ENCODE results near the gene NALF2.

The NALF2 gene

DNA sequence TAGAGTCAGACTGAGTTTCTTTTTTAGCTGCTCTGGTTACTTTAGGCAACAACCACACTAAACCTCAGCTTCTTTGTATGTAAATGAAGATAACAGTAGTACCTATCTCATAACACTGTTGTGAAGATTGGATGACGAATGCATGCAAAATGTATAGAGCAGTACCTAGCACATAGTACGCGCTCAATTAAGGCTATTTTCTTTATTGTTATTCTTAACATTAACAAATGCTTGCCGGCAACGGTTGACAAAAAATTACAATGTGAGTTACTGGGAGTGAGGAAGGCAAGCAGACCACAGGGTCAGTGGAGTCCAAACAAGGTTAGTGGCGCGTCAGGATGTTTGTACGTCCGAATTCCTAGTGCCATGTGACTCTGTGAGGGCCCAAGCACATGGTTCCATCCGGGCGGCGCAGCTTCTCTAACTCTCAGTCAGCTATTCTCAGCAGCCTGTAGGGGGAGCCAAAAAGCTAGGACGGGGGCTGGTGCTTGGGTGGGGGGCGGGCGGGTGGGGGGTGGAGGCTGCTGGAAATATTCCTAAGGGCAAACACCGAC, 821 bp upstream of the NALF2 start:
- Histone ChIP-seq H3K4me3 (ENCODE audit: low read length, poor library complexity, severe bottlenecking) (no peak overlapping the region), H2AFZ (ENCODE audit: low read length) (no peak overlapping the region), H3K9ac (ENCODE audit: low read depth, low read length, poor library complexity, severe bottlenecking) (no peak overlapping the region), H3K4me1 (ENCODE audit: insufficient read depth, low read length, poor library complexity, severe bottlenecking) (no peaks in the 10 kb centered on the region), H3K4me2 (ENCODE audit: low read depth, low read length, poor library complexity, severe bottlenecking) (no peak overlapping the region), H3K36me3 (ENCODE audit: insufficient read depth, low read length) (no peaks in the 10 kb centered on the region), H3K27me3 (ENCODE audit: insufficient read depth, low read length, poor library complexity, severe bottlenecking) (no peaks in the 10 kb centered on the region), H3K9me2 (replicated peaks; ENCODE audit: low read depth, low read length) (no peaks in the 10 kb centered on the region), H3K79me2 (ENCODE audit: insufficient read depth, low read length) (no peaks in the 10 kb centered on the region), H4K20me1 (ENCODE audit: insufficient read depth, low read length, poor library complexity, severe bottlenecking) (no peaks in the 10 kb centered on the region), H3K9me3 (ENCODE audit: insufficient read depth, low read depth, low read length) (no peaks in the 10 kb centered on the region), H3F3A (ENCODE audit: low read depth) (no peaks in the 10 kb centered on the region)
- TF ChIP-seq, protein P1, sequence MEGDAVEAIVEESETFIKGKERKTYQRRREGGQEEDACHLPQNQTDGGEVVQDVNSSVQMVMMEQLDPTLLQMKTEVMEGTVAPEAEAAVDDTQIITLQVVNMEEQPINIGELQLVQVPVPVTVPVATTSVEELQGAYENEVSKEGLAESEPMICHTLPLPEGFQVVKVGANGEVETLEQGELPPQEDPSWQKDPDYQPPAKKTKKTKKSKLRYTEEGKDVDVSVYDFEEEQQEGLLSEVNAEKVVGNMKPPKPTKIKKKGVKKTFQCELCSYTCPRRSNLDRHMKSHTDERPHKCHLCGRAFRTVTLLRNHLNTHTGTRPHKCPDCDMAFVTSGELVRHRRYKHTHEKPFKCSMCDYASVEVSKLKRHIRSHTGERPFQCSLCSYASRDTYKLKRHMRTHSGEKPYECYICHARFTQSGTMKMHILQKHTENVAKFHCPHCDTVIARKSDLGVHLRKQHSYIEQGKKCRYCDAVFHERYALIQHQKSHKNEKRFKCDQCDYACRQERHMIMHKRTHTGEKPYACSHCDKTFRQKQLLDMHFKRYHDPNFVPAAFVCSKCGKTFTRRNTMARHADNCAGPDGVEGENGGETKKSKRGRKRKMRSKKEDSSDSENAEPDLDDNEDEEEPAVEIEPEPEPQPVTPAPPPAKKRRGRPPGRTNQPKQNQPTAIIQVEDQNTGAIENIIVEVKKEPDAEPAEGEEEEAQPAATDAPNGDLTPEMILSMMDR (conservative IDR thresholded peaks at IDR 0.05; ENCODE audit: low read length): no peak
- no peak for TF ChIP-seq EZH2phosphoT487 (IDR thresholded peaks at IDR 0.05; ENCODE audit: borderline replicate concordance)

DNA sequence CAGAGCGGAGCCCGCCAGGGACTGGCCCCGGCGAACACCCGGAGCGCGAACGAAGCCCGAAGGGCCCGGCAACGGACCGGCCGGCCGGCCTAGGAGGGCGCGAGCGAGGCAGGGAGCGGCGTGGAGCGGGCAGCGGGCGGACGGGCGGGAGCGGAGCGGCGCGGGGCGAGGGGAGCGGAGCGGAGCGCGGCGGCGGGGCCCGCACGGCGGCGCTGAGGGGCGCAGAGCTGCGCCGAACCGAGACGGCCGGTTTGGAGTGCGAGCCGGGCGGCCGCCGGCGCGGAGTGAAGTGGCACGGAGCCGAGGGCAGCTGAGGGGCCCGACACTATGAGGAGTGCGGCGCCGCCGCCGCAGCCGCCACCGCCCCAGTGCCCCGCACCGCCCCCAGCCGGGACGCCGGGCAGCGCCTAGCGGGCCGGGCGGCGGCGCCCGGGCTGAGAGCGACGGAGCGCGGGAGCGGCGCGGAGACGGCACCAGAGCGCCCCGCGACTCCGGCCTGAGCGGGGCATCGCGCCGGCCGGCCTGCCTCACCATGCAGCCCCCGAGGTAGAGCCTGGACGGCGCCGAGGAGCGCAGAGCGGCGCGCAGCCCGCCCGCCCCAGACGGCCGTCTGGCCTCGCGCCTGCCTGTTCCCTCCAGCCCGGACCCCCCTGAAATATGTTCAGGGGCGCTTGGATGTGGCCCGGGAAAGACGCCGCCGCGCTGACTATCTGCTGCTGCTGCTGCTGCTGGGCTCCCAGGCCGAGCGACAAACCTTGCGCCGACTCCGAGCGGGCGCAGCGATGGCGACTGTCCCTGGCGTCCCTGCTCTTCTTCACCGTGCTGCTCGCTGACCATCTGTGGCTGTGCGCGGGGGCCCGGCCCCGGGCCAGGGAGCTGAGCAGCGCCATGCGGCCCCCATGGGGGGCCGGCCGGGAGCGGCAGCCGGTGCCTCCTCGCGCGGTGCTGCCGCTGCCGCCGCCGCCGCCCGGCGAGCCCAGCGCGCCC, 793 bp downstream of the NALF2 start:
- Histone ChIP-seq H3K4me3 (ENCODE audit: low read length, poor library complexity, severe bottlenecking) (no peak overlapping the region), H2AFZ (ENCODE audit: low read length) (no peak overlapping the region)
- TF ChIP-seq, protein P1 (conservative IDR thresholded peaks at IDR 0.05; ENCODE audit: low read length): no peak
- no peak for TF ChIP-seq EZH2phosphoT487 (IDR thresholded peaks at IDR 0.05; ENCODE audit: borderline replicate concordance)

DNA sequence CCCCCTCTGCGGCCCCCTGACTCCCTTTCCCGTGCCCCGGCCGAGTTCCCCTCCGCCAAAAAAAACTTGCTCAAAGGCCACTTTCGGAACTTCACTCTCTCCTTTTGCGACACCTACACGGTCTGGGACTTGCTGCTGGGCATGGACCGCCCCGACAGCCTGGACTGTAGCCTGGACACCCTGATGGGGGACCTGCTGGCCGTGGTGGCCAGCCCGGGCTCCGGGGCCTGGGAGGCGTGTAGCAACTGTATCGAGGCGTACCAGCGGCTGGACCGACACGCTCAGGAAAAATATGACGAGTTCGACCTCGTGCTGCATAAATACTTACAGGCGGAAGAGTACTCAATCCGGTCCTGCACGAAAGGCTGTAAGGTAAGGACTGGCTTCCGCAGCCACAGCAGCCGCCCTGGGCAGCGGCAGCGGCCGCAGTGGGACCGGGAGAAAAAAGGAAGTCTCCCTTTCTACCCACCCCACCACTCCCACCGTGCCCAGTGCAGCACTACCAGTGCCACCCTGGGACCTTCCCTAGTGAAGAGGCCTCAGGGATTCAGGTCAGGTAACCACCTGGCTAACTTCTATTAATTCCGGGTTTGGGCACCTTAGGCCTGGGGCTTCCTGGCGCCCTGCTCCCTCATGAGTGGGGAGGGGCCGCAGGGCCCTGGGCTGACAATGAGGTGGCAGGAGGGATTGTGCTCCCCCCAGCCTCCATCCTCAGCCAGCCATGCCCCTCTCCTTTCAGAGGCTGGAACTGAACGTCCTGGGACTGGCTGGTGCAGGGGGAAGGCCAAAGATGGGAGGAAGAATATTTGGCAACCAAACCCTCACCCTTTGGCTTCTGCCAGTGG, 1.9 kb downstream of the NALF2 start:
- no peaks in the 10 kb centered on the region for H3K9me2 ChIP-seq (replicated peaks; ENCODE audit: low read depth, low read length)
- H3K4me3 ChIP-seq (ENCODE audit: low read length, poor library complexity, severe bottlenecking): no peak overlapping the region
- H3K9me3 ChIP-seq (ENCODE audit: insufficient read depth, low read depth, low read length): no peaks in the 10 kb centered on the region
- no peak overlapping the region for H2AFZ ChIP-seq (ENCODE audit: low read length)
- H4K20me1 ChIP-seq (ENCODE audit: insufficient read depth, low read length, poor library complexity, severe bottlenecking): no peaks in the 10 kb centered on the region
- H3K4me1 ChIP-seq (ENCODE audit: insufficient read depth, low read length, poor library complexity, severe bottlenecking): peaks cover 5% of the 10 kb centered on the region
- no peaks in the 10 kb centered on the region for H3K27me3 ChIP-seq (ENCODE audit: insufficient read depth, low read length, poor library complexity, severe bottlenecking)
- H3F3A ChIP-seq (ENCODE audit: low read depth): no peaks in the 10 kb centered on the region
- H3K79me2 ChIP-seq (ENCODE audit: insufficient read depth, low read length): no peaks in the 10 kb centered on the region
- H3K9ac ChIP-seq (ENCODE audit: low read depth, low read length, poor library complexity, severe bottlenecking): no peak overlapping the region
- H3K4me2 ChIP-seq (ENCODE audit: low read depth, low read length, poor library complexity, severe bottlenecking): no peak overlapping the region
- no peaks in the 10 kb centered on the region for H3K36me3 ChIP-seq (ENCODE audit: insufficient read depth, low read length)
- TF ChIP-seq, protein P1 (conservative IDR thresholded peaks at IDR 0.05; ENCODE audit: low read length): no peak
- TF ChIP-seq EZH2phosphoT487 (IDR thresholded peaks at IDR 0.05; ENCODE audit: borderline replicate concordance): no peak

More for the DNA sequence above, 793 bp downstream of the NALF2 start:
- H3F3A ChIP-seq (ENCODE audit: low read depth): no peaks in the 10 kb centered on the region
- no peaks in the 10 kb centered on the region for H3K79me2 ChIP-seq (ENCODE audit: insufficient read depth, low read length)
- H3K4me1 ChIP-seq (ENCODE audit: insufficient read depth, low read length, poor library complexity, severe bottlenecking): peaks cover 5% of the 10 kb centered on the region
- H3K36me3 ChIP-seq (ENCODE audit: insufficient read depth, low read length): no peaks in the 10 kb centered on the region
- no peaks in the 10 kb centered on the region for H3K9me3 ChIP-seq (ENCODE audit: insufficient read depth, low read depth, low read length)
- H3K27me3 ChIP-seq (ENCODE audit: insufficient read depth, low read length, poor library complexity, severe bottlenecking): no peaks in the 10 kb centered on the region
- no peak overlapping the region for H3K4me2 ChIP-seq (ENCODE audit: low read depth, low read length, poor library complexity, severe bottlenecking)
- H4K20me1 ChIP-seq (ENCODE audit: insufficient read depth, low read length, poor library complexity, severe bottlenecking): no peaks in the 10 kb centered on the region
- H3K9me2 ChIP-seq (replicated peaks; ENCODE audit: low read depth, low read length): no peaks in the 10 kb centered on the region
- no peak overlapping the region for H3K9ac ChIP-seq (ENCODE audit: low read depth, low read length, poor library complexity, severe bottlenecking)

Data from Loucy (cell line).